Suprapubic skin (tissue), 4 donors: ENCODE data around the gene ACADL. TPM values are rescaled to one million over a fixed set of nuclear protein-coding genes. Genes with fewer than 3 reads are reported as not detected.

Experiments
- DNase-seq, 2 donors: peaks; one replicate each; pipeline ENCODE4 v3.0.0-alpha.2; 2019; ENCODE audit warnings: low spot score in 2 of 2
- H3K27ac ChIP-seq: fragments of 200-600 bp; sonication (generic); one replicate; pipeline ENCODE4 v1.5.1; 2019
- H3K27me3 ChIP-seq: fragments of 200-600 bp; sonication (generic); one replicate; pipeline ENCODE4 v1.5.1; 2019
- H3K36me3 ChIP-seq: fragments of 200-600 bp; sonication (generic); one replicate; pipeline ENCODE4 v1.5.1; 2019
- H3K4me1 ChIP-seq: fragments of 200-600 bp; sonication (generic); one replicate; pipeline ENCODE4 v1.5.1; 2019
- H3K4me3 ChIP-seq: fragments of 200-600 bp; sonication (generic); one replicate; pipeline ENCODE4 v1.5.1; 2019; ENCODE audit warnings: mild to moderate bottlenecking
- H3K9me3 ChIP-seq: fragments of 200-600 bp; sonication (generic); one replicate; pipeline ENCODE4 v1.5.1; 2019
- CTCF ChIP-seq, 2 donors: fragments of 200-600 bp in 1 of 2; fragments of 450-650 bp in 1 of 2; sonication (generic) in 1 of 2; IDR thresholded peaks; one replicate each; pipeline ENCODE4 v1.5.1; 2016 to 2019; ENCODE audit warnings: antibody characterized with exemption in 2 of 2, mild to moderate bottlenecking in 1 of 2, moderate library complexity in 1 of 2
- EP300 ChIP-seq: sonication (generic); formaldehyde crosslinking; IDR thresholded peaks from one replicate; pipeline ENCODE4 v1.6.1; 2017; ENCODE audit warnings: antibody characterized with exemption
- POLR2A ChIP-seq, 2 donors: fragments of 450-650 bp; IDR thresholded peaks; one replicate each; pipeline ENCODE4 v1.6.1; 2017; ENCODE audit warnings: antibody characterized with exemption in 2 of 2, mild to moderate bottlenecking in 2 of 2, moderate library complexity in 2 of 2
- POLR2AphosphoS5 ChIP-seq, 3 donors: sonication (generic); formaldehyde crosslinking; IDR thresholded peaks; one replicate each; pipeline ENCODE4 v1.6.1; 2017; ENCODE audit warnings: antibody characterized with exemption in 3 of 3
- WGBS: methylation state at CpG from one replicate; pipeline ENCODE4 v1.1.5; 2018; 5-methylcytosine and 5-hydroxymethylcytosine counted together
- total RNA-seq, 4 donors: library from RNA; depleted of rRNA; stranded (reverse); fragments of >200 nt; gene quantifications; one replicate each; pipeline ENCODE4 v1.1.0, GENCODE V29; 2016

The ACADL gene
- total RNA-seq, 4 donors from 2014 or later = 1.5 to 9.8 (median 6.4) TPM

GRCh38 chr2:210233487-210233886 is 8.2 kb upstream of the ACADL start:
- no peak for TF ChIP-seq EP300
- TF ChIP-seq POLR2A (IDR thresholded peaks at IDR 0.05) = no peak
- no peak for TF ChIP-seq POLR2AphosphoS5 (IDR thresholded peaks at IDR 0.05)
- TF ChIP-seq CTCF (IDR thresholded peaks at IDR 0.05) = no peak
- Histone ChIP-seq H3K27me3 (peaks cover 2% of the 10 kb centered on the region), H3K27ac (no peak overlapping the region), H3K36me3 (no peaks in the 10 kb centered on the region), H3K9me3 (no peaks in the 10 kb centered on the region), H3K4me3 (no peak overlapping the region), H3K4me1 (no peaks in the 10 kb centered on the region)
- WGBS = 80% methylated on average over 3 of the region's 3 CpGs
- no peak for DNase-seq

GRCh38 chr2:210230984-210231383 is 5.7 kb upstream of the ACADL start:
- H3K9me3 ChIP-seq = no peaks in the 10 kb centered on the region
- TF ChIP-seq POLR2AphosphoS5 (IDR thresholded peaks at IDR 0.05) (no peak), CTCF (IDR thresholded peaks at IDR 0.05) (no peak), POLR2A (IDR thresholded peaks at IDR 0.05) (no peak), EP300 (no peak)
- H3K4me3 ChIP-seq = no peak overlapping the region
- peaks cover 3% of the 10 kb centered on the region for H3K27me3 ChIP-seq
- H3K4me1 ChIP-seq = no peaks in the 10 kb centered on the region
- no peak overlapping the region for H3K27ac ChIP-seq
- H3K36me3 ChIP-seq = no peaks in the 10 kb centered on the region
- DNase-seq = no peak

GRCh38 chr2:210230518-210230917 is 5.3 kb upstream of the ACADL start:
- 79% methylated on average over 2 of the region's 2 CpGs for WGBS
- Histone ChIP-seq H3K4me3 (no peak overlapping the region), H3K27me3 (peaks cover 3% of the 10 kb centered on the region), H3K9me3 (no peaks in the 10 kb centered on the region), H3K27ac (no peak overlapping the region), H3K36me3 (no peaks in the 10 kb centered on the region), H3K4me1 (peaks cover 3% of the 10 kb centered on the region)
- TF ChIP-seq CTCF (IDR thresholded peaks at IDR 0.05) = no peak
- TF ChIP-seq POLR2AphosphoS5 (IDR thresholded peaks at IDR 0.05) = no peak
- TF ChIP-seq EP300 = no peak
- no peak for TF ChIP-seq POLR2A (IDR thresholded peaks at IDR 0.05)
- DNase-seq = no peak

- no peak for TF ChIP-seq POLR2A (IDR thresholded peaks at IDR 0.05)
- TF ChIP-seq POLR2AphosphoS5 (IDR thresholded peaks at IDR 0.05) = no peak
- TF ChIP-seq CTCF (IDR thresholded peaks at IDR 0.05) = no peak
- no peak for TF ChIP-seq EP300
- H3K27ac ChIP-seq = no peak overlapping the region
- peaks cover 7% of the 10 kb centered on the region for H3K4me1 ChIP-seq
- no peak overlapping the region for H3K4me3 ChIP-seq
- H3K27me3 ChIP-seq = peaks cover 8% of the 10 kb centered on the region
- no peaks in the 10 kb centered on the region for H3K9me3 ChIP-seq
- H3K36me3 ChIP-seq = no peaks in the 10 kb centered on the region
- no peak for DNase-seq
- WGBS = 82% methylated on average over 4 of the region's 7 CpGs
These were observed 3.3 kb upstream of the ACADL start for GRCh38 chr2:210228586-210228985.

- no peaks in the 10 kb centered on the region for H3K36me3 ChIP-seq
- no peak for DNase-seq
- no peak overlapping the region for H3K27ac ChIP-seq
- TF ChIP-seq POLR2AphosphoS5 (IDR thresholded peaks at IDR 0.05) (no peak), CTCF (IDR thresholded peaks at IDR 0.05) (no peak), EP300 (no peak)
- WGBS = 85% methylated on average over 4 of the region's 4 CpGs
- H3K9me3 ChIP-seq = no peaks in the 10 kb centered on the region
- peaks cover 8% of the 10 kb centered on the region for H3K27me3 ChIP-seq
- peaks cover 7% of the 10 kb centered on the region for H3K4me1 ChIP-seq
- H3K4me3 ChIP-seq = no peak overlapping the region
These were observed 2.2 kb upstream of the ACADL start for GRCh38 chr2:210227290-210228088.
